ENCODE data around the gene KRT39. TPM values are rescaled to one million over a fixed set of nuclear protein-coding genes. Genes with fewer than 3 reads are reported as not detected.
A peak's percentile ranks its signal among the peaks of the same experiment; 100 is the strongest.

KRT39 gene
- total and polyA plus RNA-seq, 2 of the 13 experiments (the other 11 are each of a cell fraction or from before 2014, with no cell fraction given): 0.07 to 1.2 TPM

DNA sequence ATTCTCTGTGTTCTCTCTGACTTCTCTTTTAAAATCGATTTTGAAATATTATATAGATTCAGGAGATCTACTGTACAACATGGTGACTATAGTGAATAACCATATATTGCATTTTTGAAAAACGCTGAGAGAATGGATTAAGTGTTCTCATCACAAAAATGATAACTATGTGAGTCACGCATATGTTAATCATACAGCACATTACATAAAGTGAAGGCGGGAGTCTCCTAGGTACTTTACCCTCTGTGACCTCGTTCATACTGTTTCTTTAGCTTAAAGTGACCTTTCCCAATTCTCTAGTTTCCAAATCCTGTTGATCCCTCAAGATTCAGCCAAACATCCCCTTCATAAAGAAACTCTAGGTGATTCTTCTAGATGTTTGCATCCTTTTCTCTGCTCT is 36.1 kb upstream of the KRT39 start (continued):
- TF ChIP-seq ZNF570 (CRISPR knock-in tag; IDR thresholded peaks at IDR 0.05; ENCODE audit: borderline replicate concordance) (no peak), KAT8 (CRISPR knock-in tag; IDR thresholded peaks at IDR 0.05) (no peak), ZKSCAN8 (CRISPR knock-in tag; IDR thresholded peaks at IDR 0.05; ENCODE audit: borderline replicate concordance) (no peak), ZNF816 (CRISPR knock-in tag; IDR thresholded peaks at IDR 0.05; ENCODE audit: borderline replicate concordance) (no peak), NR2C2 (CRISPR knock-in tag; IDR thresholded peaks at IDR 0.05; ENCODE audit: borderline replicate concordance) (no peak), NONO (IDR thresholded peaks at IDR 0.05) (no peak), NONO (CRISPR knock-in tag; conservative IDR thresholded peaks at IDR 0.05) (no peak), THYN1 (CRISPR knock-in tag; IDR thresholded peaks at IDR 0.05; ENCODE audit: borderline replicate concordance, low read depth) (no peak), HNF4A (CRISPR knock-in tag; IDR thresholded peaks at IDR 0.05) (peak; percentile 28; the same call in 1 of the 2 replicates), TFDP1 (CRISPR knock-in tag; IDR thresholded peaks at IDR 0.05; ENCODE audit: borderline replicate concordance) (peak; percentile 40; the same call in 1 of the 2 replicates), ZFP62 (CRISPR knock-in tag; IDR thresholded peaks at IDR 0.05) (no peak), ISL2 (CRISPR knock-in tag; IDR thresholded peaks at IDR 0.05) (peak; percentile 39; the same call in 1 of the 2 replicates), ZNF12 (CRISPR knock-in tag; IDR thresholded peaks at IDR 0.05) (no peak), MXD4 (CRISPR knock-in tag; IDR thresholded peaks at IDR 0.05) (no peak), ZNF530 (CRISPR knock-in tag; IDR thresholded peaks at IDR 0.05; ENCODE audit: low read depth) (no peak), CEBPG (CRISPR knock-in tag; IDR thresholded peaks at IDR 0.05) (0 out of 2 replicates have a peak, but pooled peaks have one; percentile 15), ZNF749 (CRISPR knock-in tag; IDR thresholded peaks at IDR 0.05; ENCODE audit: borderline replicate concordance) (no peak), ASH2L (IDR thresholded peaks at IDR 0.05; ENCODE audit: insufficient read length, low read depth, low read length) (peak; percentile 35), NCOA2 (CRISPR knock-in tag; IDR thresholded peaks at IDR 0.05) (peak; percentile 50; the same call in 1 of the 2 replicates), HOXA5 (CRISPR knock-in tag; IDR thresholded peaks at IDR 0.05) (no peak), EHMT2 (IDR thresholded peaks at IDR 0.05; ENCODE audit: borderline replicate concordance, low read depth, low read length) (no peak), HNRNPUL1 (IDR thresholded peaks at IDR 0.05; ENCODE audit: low read depth, low read length) (no peak), CBX5 (CRISPR knock-in tag; IDR thresholded peaks at IDR 0.05; ENCODE audit: borderline replicate concordance) (no peak)
- TF ChIP-seq, protein P1, sequence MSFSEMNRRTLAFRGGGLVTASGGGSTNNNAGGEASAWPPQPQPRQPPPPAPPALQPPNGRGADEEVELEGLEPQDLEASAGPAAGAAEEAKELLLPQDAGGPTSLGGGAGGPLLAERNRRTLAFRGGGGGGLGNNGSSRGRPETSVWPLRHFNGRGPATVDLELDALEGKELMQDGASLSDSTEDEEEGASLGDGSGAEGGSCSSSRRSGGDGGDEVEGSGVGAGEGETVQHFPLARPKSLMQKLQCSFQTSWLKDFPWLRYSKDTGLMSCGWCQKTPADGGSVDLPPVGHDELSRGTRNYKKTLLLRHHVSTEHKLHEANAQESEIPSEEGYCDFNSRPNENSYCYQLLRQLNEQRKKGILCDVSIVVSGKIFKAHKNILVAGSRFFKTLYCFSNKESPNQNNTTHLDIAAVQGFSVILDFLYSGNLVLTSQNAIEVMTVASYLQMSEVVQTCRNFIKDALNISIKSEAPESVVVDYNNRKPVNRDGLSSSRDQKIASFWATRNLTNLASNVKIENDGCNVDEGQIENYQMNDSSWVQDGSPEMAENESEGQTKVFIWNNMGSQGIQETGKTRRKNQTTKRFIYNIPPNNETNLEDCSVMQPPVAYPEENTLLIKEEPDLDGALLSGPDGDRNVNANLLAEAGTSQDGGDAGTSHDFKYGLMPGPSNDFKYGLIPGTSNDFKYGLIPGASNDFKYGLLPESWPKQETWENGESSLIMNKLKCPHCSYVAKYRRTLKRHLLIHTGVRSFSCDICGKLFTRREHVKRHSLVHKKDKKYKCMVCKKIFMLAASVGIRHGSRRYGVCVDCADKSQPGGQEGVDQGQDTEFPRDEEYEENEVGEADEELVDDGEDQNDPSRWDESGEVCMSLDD (CRISPR knock-in tag; IDR thresholded peaks at IDR 0.05; ENCODE audit: borderline replicate concordance): no peak
- TF ChIP-seq, protein P2, sequence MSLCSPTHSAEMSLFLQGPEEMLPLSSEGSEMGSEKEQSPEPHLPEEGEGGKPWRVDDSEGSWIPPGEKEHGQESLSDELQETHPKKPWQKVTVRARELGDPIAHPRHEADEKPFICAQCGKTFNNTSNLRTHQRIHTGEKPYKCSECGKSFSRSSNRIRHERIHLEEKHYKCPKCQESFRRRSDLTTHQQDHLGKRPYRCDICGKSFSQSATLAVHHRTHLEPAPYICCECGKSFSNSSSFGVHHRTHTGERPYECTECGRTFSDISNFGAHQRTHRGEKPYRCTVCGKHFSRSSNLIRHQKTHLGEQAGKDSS (CRISPR knock-in tag; IDR thresholded peaks at IDR 0.05; ENCODE audit: borderline replicate concordance, low read depth): no peak
- TF ChIP-seq, protein P3, sequence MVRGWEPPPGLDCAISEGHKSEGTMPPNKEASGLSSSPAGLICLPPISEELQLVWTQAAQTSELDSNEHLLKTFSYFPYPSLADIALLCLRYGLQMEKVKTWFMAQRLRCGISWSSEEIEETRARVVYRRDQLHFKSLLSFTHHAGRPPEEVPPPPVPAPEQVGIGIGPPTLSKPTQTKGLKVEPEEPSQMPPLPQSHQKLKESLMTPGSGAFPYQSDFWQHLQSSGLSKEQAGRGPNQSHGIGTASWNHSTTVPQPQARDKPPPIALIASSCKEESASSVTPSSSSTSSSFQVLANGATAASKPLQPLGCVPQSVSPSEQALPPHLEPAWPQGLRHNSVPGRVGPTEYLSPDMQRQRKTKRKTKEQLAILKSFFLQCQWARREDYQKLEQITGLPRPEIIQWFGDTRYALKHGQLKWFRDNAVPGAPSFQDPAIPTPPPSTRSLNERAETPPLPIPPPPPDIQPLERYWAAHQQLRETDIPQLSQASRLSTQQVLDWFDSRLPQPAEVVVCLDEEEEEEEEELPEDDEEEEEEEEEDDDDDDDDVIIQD (CRISPR knock-in tag; IDR thresholded peaks at IDR 0.05; ENCODE audit: low read depth): peak; percentile 34; the same call in 1 of the 2 replicates

Data from HepG2 (cell line).